ENCODE results near the gene NCK2. TPM values are rescaled to one million over a fixed set of nuclear protein-coding genes. Genes with fewer than 3 reads are reported as not detected.

The NCK2 gene
- total and polyA plus RNA-seq, 10 of the 15 experiments (the other 5 are each of a cell fraction or from before 2014, with no cell fraction given): 1.2 to 30.9 (median 14.1) TPM

DNA sequence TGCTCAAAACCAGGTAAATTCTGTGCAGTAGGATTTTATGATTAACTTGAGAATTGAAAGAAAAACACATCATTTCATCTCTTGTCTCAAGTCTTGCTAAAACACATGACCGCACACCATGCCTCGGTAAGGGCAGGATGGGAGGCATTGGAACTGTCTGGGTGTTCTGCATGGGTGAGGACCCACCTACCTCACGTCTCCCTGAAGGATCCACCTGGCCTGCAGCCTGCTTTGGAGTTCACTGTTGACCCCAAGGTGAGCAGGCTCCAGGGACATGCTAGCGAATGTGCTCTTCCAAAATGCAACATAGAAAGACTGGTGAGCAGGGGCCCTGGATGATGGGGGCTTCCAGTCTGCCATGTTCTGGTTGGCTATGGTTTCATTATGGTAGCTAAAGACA lies 131.5 kb downstream of the NCK2 start:
- intact Hi-C loops (cut with micrococcal nuclease; ENCODE audit: unreplicated experiment): no loop called here
- no peak for TF ChIP-seq MYB (IDR thresholded peaks at IDR 0.05; ENCODE audit: borderline replicate concordance, low read depth, low read length)
- no peak for TF ChIP-seq SIN3A (IDR thresholded peaks at IDR 0.05; ENCODE audit: low read depth, low read length)
- TF ChIP-seq PAX8 (IDR thresholded peaks at IDR 0.05): no peak
- TF ChIP-seq POLR2A (IDR thresholded peaks at IDR 0.05; ENCODE audit: low read depth, low read length): no peak
- no peak for TF ChIP-seq JUND (IDR thresholded peaks at IDR 0.05; ENCODE audit: low read depth, low read length)
- no peak for TF ChIP-seq ZNF274 (IDR thresholded peaks at IDR 0.05; ENCODE audit: insufficient read depth, insufficient read length)
- no peak for TF ChIP-seq FOXM1 (IDR thresholded peaks at IDR 0.05; ENCODE audit: low read depth, low read length)
- TF ChIP-seq TBL1XR1 (IDR thresholded peaks at IDR 0.05; ENCODE audit: low read depth, low read length): no peak
- TF ChIP-seq ZNF622 (IDR thresholded peaks at IDR 0.05): no peak
- no peak for TF ChIP-seq IRF4 (IDR thresholded peaks at IDR 0.05; ENCODE audit: low read depth, low read length)
- no peak for TF ChIP-seq ZNF24 (IDR thresholded peaks at IDR 0.05)
- no peak for TF ChIP-seq WRNIP1 (IDR thresholded peaks at IDR 0.05; ENCODE audit: borderline replicate concordance, low read depth, low read length)
- TF ChIP-seq MEF2A (IDR thresholded peaks at IDR 0.05; ENCODE audit: insufficient read depth, low read depth, low read length): no peak
- TF ChIP-seq CBFB (IDR thresholded peaks at IDR 0.05; ENCODE audit: low read depth): no peak
- no peak for TF ChIP-seq RBBP5 (conservative IDR thresholded peaks at IDR 0.05)
- TF ChIP-seq NFYB (IDR thresholded peaks at IDR 0.05; ENCODE audit: insufficient read depth, low read depth, low read length): no peak
- no peak for TF ChIP-seq BMI1 (IDR thresholded peaks at IDR 0.05; ENCODE audit: borderline replicate concordance)
- CTCF ChIA-PET: no interaction called here

More for the DNA sequence above, 131.5 kb downstream of the NCK2 start:
- peaks cover 8% of the 10 kb centered on the region; the same call in 2 of the 3 replicates for H3K9me3 ChIP-seq (replicated peaks; ENCODE audit: control insufficient read depth, insufficient read depth, low read length)
- BruUV-seq (replicated peaks): no TSS peak
- no peak overlapping the region for H3K4me3 ChIP-seq
- no peaks in the 10 kb centered on the region for H4K20me1 ChIP-seq (ENCODE audit: control insufficient read depth, insufficient read depth)
- H3K4me2 ChIP-seq (ENCODE audit: control insufficient read depth, insufficient read depth): no peak overlapping the region
- H3K79me2 ChIP-seq (ENCODE audit: control insufficient read depth, insufficient read depth, low read length): peaks cover 13% of the 10 kb centered on the region
- H3K36me3 ChIP-seq (ENCODE audit: control insufficient read depth in 2 of 2, insufficient read depth in 2 of 2, low read length in 1 of 2): peaks cover 0 to 5% of the 10 kb centered on the region in 2 experiments; a peak in 3 of 4 replicates
- no peak for ATAC-seq
- no peak overlapping the region for H3K27ac ChIP-seq (ENCODE audit: control insufficient read depth, insufficient read depth)
- ChIA-PET POLR2A (no interaction called here), RAD21 (ENCODE audit: unreplicated experiment) (no interaction called here), SMC1A (ENCODE audit: uncharacterized antibody, unreplicated experiment) (interaction anchor here (0.5 kb wide), 1 partner anchor 123 kb away, joined by 3 read pairs; no protein-coding TSS in a partner anchor)
- no peak for FAIRE-seq
- H3K4me1 ChIP-seq (ENCODE audit: control insufficient read depth, insufficient read depth, low read length): peaks cover 27% of the 10 kb centered on the region
- no peaks in the 10 kb centered on the region for H3K27me3 ChIP-seq (replicated peaks in 1 of 2; ENCODE audit: control insufficient read depth in 2 of 2, insufficient read depth in 2 of 2, low read length in 1 of 2)
- WGBS (ENCODE audit: insufficient coverage, insufficient replicate concordance, low lambda C conversion rate, missing lambda C conversion rate): 75% methylated on average over 4 of the region's 4 CpGs
- DNase-seq (ENCODE audit: low read depth, low spot score): no peak
- H2AFZ ChIP-seq (ENCODE audit: control insufficient read depth, low read depth, low read length): no peak overlapping the region
- no peak overlapping the region for H3K9ac ChIP-seq (ENCODE audit: control insufficient read depth, insufficient read depth, low read length)
- in situ Hi-C loops (cut with MboI): no loop called here

All from GM12878 (cell line).